Activated CD4-positive, alpha-beta T cell treated with anti-CD3 and anti-CD28 coated beads, Interleukin-10, Interleukin-2, amounts not matched to agents 100 ng/mL and 50 ng/mL, durations not matched to agents 16 hours and 8 hours (primary cell): ENCODE measurements around the gene CAP2.
A peak's percentile ranks its signal among the peaks of the same experiment; 100 is the strongest.

Experiments used
- DNase-seq: peaks from one replicate; pipeline ENCODE4 v3.0.0-alpha.2; 2020

The CAP2 gene

GRCh38 chr6:17477356-17477755, 84.0 kb downstream of the CAP2 start:
- DNase-seq = no peak

- DNase-seq = no peak
Observed at GRCh38 chr6:17478223-17478907, 85.0 kb downstream of the CAP2 start.

GRCh38 chr6:17478946-17479345, 85.6 kb downstream of the CAP2 start:
- no peak for DNase-seq

GRCh38 chr6:17480476-17480875, 87.1 kb downstream of the CAP2 start:
- no peak for DNase-seq

- DNase-seq = no peak
Observed at GRCh38 chr6:17482711-17483110, 89.3 kb downstream of the CAP2 start.

GRCh38 chr6:17483391-17484016, 90.1 kb downstream of the CAP2 start:
- no peak for DNase-seq

- DNase-seq = no peak
Observed at GRCh38 chr6:17484201-17484849, 90.9 kb downstream of the CAP2 start.

GRCh38 chr6:17485181-17485580, 91.8 kb downstream of the CAP2 start:
- no peak for DNase-seq

- DNase-seq = no peak
Observed at GRCh38 chr6:17485946-17486345, 92.6 kb downstream of the CAP2 start.

- no peak for DNase-seq
Observed at GRCh38 chr6:17486680-17487079, 93.3 kb downstream of the CAP2 start.

- no peak for DNase-seq
Observed at GRCh38 chr6:17490724-17491123, 97.3 kb downstream of the CAP2 start.

- no peak for DNase-seq
Observed at GRCh38 chr6:17491416-17492142, 98.2 kb downstream of the CAP2 start.

- no peak for DNase-seq
Observed at GRCh38 chr6:17492350-17492749, 99.0 kb downstream of the CAP2 start.

- no peak for DNase-seq
Observed at GRCh38 chr6:17493286-17493685, 99.9 kb downstream of the CAP2 start.

GRCh38 chr6:17494177-17494576, 100.8 kb downstream of the CAP2 start:
- no peak for DNase-seq

- no peak for DNase-seq
Observed at GRCh38 chr6:17494919-17495318, 101.5 kb downstream of the CAP2 start.

- no peak for DNase-seq
Observed at GRCh38 chr6:17497535-17498095, 104.2 kb downstream of the CAP2 start.

GRCh38 chr6:17501442-17501841, 108.0 kb downstream of the CAP2 start:
- DNase-seq = no peak

GRCh38 chr6:17501982-17502704, 108.7 kb downstream of the CAP2 start:
- DNase-seq = no peak

- no peak for DNase-seq
Observed at GRCh38 chr6:17503051-17503450, 109.7 kb downstream of the CAP2 start.

- no peak for DNase-seq
Observed at GRCh38 chr6:17504005-17504404, 110.6 kb downstream of the CAP2 start.

GRCh38 chr6:17505062-17505476, 111.7 kb downstream of the CAP2 start:
- peak; percentile 9 for DNase-seq
